ENCODE data around the gene ANKS1B. TPM values are rescaled to one million over a fixed set of nuclear protein-coding genes. Genes with fewer than 3 reads are reported as not detected.
"Not testable (repeated sequence)": the region's sequence is repeated elsewhere in the genome, so short reads cannot be mapped to it uniquely, and the experiment has no call there.

Gene ANKS1B
- total RNA-seq, 1 donor from 2014 or later: 3.6 TPM

- no peak for ATAC-seq
- no peak for DNase-seq (ENCODE audit: low spot score)
Observed at GRCh38 chr12:99036566-99036965, 948.2 kb downstream of the ANKS1B start.

GRCh38 chr12:99035803-99036202 is 948.9 kb downstream of the ANKS1B start:
- DNase-seq (ENCODE audit: low spot score) (no peak), ATAC-seq (no peak)

GRCh38 chr12:99034201-99034600 is 950.5 kb downstream of the ANKS1B start:
- not testable (repeated sequence) for ATAC-seq; DNase-seq (ENCODE audit: low spot score)

GRCh38 chr12:99029511-99030271 is 955.0 kb downstream of the ANKS1B start:
- ATAC-seq: no peak
- DNase-seq (ENCODE audit: low spot score): no peak

- ATAC-seq (no peak), DNase-seq (ENCODE audit: low spot score) (no peak)
Observed at GRCh38 chr12:99027461-99027860, 957.3 kb downstream of the ANKS1B start.

- DNase-seq (ENCODE audit: low spot score): no peak
Observed at GRCh38 chr12:99027055-99027393, 957.7 kb downstream of the ANKS1B start.

GRCh38 chr12:99026332-99027054 is 958.2 kb downstream of the ANKS1B start:
- no peak for ATAC-seq
- no peak for DNase-seq (ENCODE audit: low spot score)

More at GRCh38 chr12:99027055-99027393, 957.7 kb downstream of the ANKS1B start:
- no peak for ATAC-seq

- no peak for ATAC-seq
Observed at GRCh38 chr12:99024870-99025269, 959.9 kb downstream of the ANKS1B start.

GRCh38 chr12:99024191-99024590 is 960.5 kb downstream of the ANKS1B start:
- no peak for DNase-seq (ENCODE audit: low spot score)
- ATAC-seq: no peak

More at GRCh38 chr12:99024870-99025269, 959.9 kb downstream of the ANKS1B start:
- DNase-seq (ENCODE audit: low spot score): no peak

GRCh38 chr12:99020871-99021270 is 963.9 kb downstream of the ANKS1B start:
- no peak for DNase-seq (ENCODE audit: low spot score)
- ATAC-seq: no peak

GRCh38 chr12:99019798-99020197 is 964.9 kb downstream of the ANKS1B start:
- ATAC-seq (no peak), DNase-seq (ENCODE audit: low spot score) (no peak)

- ATAC-seq (no peak), DNase-seq (ENCODE audit: low spot score) (no peak)
Observed at GRCh38 chr12:99017971-99018370, 966.8 kb downstream of the ANKS1B start.

- ATAC-seq (no peak), DNase-seq (ENCODE audit: low spot score) (no peak)
Observed at GRCh38 chr12:99009654-99010296, 975.0 kb downstream of the ANKS1B start.

- ATAC-seq: no peak
Observed at GRCh38 chr12:99005601-99006000, 979.1 kb downstream of the ANKS1B start.

GRCh38 chr12:99004799-99005466 is 979.8 kb downstream of the ANKS1B start:
- DNase-seq (ENCODE audit: low spot score) (no peak), ATAC-seq (no peak)

More at GRCh38 chr12:99005601-99006000, 979.1 kb downstream of the ANKS1B start:
- DNase-seq (ENCODE audit: low spot score): no peak

- no peak for DNase-seq (ENCODE audit: low spot score)
- no peak for ATAC-seq
Observed at GRCh38 chr12:99002731-99003130, 982.0 kb downstream of the ANKS1B start.

- ATAC-seq (no peak), DNase-seq (ENCODE audit: low spot score) (no peak)
Observed at GRCh38 chr12:99002156-99002555, 982.6 kb downstream of the ANKS1B start.

GRCh38 chr12:98999559-98999958 is 985.2 kb downstream of the ANKS1B start:
- ATAC-seq: no peak

GRCh38 chr12:98998697-98999299 is 985.9 kb downstream of the ANKS1B start:
- ATAC-seq (peak; percentile 95), DNase-seq (ENCODE audit: low spot score) (no peak)

More at GRCh38 chr12:98999559-98999958, 985.2 kb downstream of the ANKS1B start:
- DNase-seq (ENCODE audit: low spot score): no peak

GRCh38 chr12:98997899-98998298 is 986.8 kb downstream of the ANKS1B start:
- DNase-seq (ENCODE audit: low spot score) (no peak), ATAC-seq (no peak)

GRCh38 chr12:98990648-98991047 is 994.1 kb downstream of the ANKS1B start:
- DNase-seq (ENCODE audit: low spot score) (no peak), ATAC-seq (no peak)

All from left lobe of liver (tissue), 2 donors.